ENCODE measurements around the gene BRME1.

- TF ChIP-seq CTCF (IDR thresholded peaks at IDR 0.05) (no peak), POLR2AphosphoS5 (IDR thresholded peaks at IDR 0.05; ENCODE audit: insufficient read depth in 1 of 2, low read depth in 1 of 2) (no peak)
Observed at GRCh38 chr19:13883516-13884064, 22.3 kb downstream of the BRME1 start.
